Measurements from ENCODE around the gene IL4R.

GRCh38 chr16:27385398-27385797, 71.6 kb downstream of the IL4R start:
- TF ChIP-seq POLR2AphosphoS5 (IDR thresholded peaks at IDR 0.05): no peak
- TF ChIP-seq CTCF (IDR thresholded peaks at IDR 0.05; ENCODE audit: poor library complexity, severe bottlenecking): no peak
- no peak for TF ChIP-seq EZH2 (IDR thresholded peaks at IDR 0.05; ENCODE audit: borderline replicate concordance, insufficient read depth, low read length, poor library complexity, severe bottlenecking)
- TF ChIP-seq REST (IDR thresholded peaks at IDR 0.05; ENCODE audit: borderline replicate concordance): no peak
- TF ChIP-seq RAD21 (conservative IDR thresholded peaks at IDR 0.05): no peak
- no peak for TF ChIP-seq TAF1 (IDR thresholded peaks at IDR 0.05; ENCODE audit: low read depth)
- TF ChIP-seq EP300 (conservative IDR thresholded peaks at IDR 0.05; ENCODE audit: poor library complexity, severe bottlenecking): no peak
